Esophagus muscularis mucosa (tissue), 3 donors: ENCODE data around the gene SPSB4.

Experiments
- CTCF ChIP-seq, 3 experiments: fragments of 200-600 bp in 2 of 3; fragments of 450-650 bp in 1 of 3; sonication (generic) in 2 of 3; IDR thresholded peaks; one replicate each; pipeline ENCODE4 v1.5.1; 2017 to 2019; ENCODE audit warnings: antibody characterized with exemption in 3 of 3, mild to moderate bottlenecking in 2 of 3, moderate library complexity in 1 of 3
- POLR2A ChIP-seq: fragments of 450-650 bp; IDR thresholded peaks from one replicate; pipeline ENCODE4 v1.6.1; 2017; ENCODE audit warnings: antibody characterized with exemption, moderate library complexity, mild to moderate bottlenecking, low read depth

- TF ChIP-seq POLR2A (no peak), CTCF (IDR thresholded peaks at IDR 0.05) (no peak)
Observed at GRCh38 chr3:141170678-141171295, 119.6 kb downstream of the SPSB4 start.
